ENCODE measurements around the gene ARHGAP29.

- TF ChIP-seq CTCF (IDR thresholded peaks at IDR 0.05), result no peak
- TF ChIP-seq POLR2AphosphoS5 (IDR thresholded peaks at IDR 0.05; ENCODE audit: insufficient read depth in 1 of 2, low read depth in 1 of 2), result no peak
- no peak for TF ChIP-seq POLR2A (IDR thresholded peaks at IDR 0.05)
Observed at GRCh38 chr1:94124538-94124937, 112.8 kb downstream of the ARHGAP29 start.

All from vagina (tissue), 2 donors.